Esophagus squamous epithelium (tissue), 4 donors: Measurements from ENCODE around the gene NRCAM.

Experiments
- POLR2A ChIP-seq, 4 donors: fragments of 450-650 bp; IDR thresholded peaks; one replicate each; pipeline ENCODE4 v1.6.1; 2017; ENCODE audit warnings: antibody characterized with exemption in 4 of 4, mild to moderate bottlenecking in 4 of 4, moderate library complexity in 3 of 4
- TF ChIP-seq, protein P1 (sequence below), 6 experiments: fragments of 450-650 bp in 4 of 6; fragments of 200-600 bp in 2 of 6; sonication (generic) in 2 of 6; IDR thresholded peaks; one replicate each; pipeline ENCODE4 v1.5.1; 2016 to 2019; ENCODE audit warnings: antibody characterized with exemption in 6 of 6, mild to moderate bottlenecking in 4 of 6, moderate library complexity in 4 of 6

DNA sequence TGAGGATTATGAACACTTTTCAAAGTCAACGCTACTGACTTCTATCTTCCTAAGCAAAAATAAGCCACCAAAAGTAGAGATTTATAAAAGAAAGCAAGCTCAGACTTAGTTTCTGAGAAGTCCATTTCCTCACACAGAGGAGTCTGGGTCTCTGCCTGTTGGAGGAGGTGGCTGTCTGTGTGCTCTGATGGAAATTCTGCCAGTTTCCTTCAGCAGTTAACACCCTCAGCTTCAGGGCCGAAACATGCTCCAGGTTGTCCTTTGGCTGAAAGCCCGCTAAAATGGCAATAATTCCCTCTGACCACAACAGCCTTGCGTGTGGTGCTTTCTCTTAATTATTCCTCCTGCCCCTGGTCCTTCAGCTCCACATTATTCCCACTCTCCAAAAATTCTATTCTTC, 198.3 kb downstream of the NRCAM start:
- TF ChIP-seq, protein P1, sequence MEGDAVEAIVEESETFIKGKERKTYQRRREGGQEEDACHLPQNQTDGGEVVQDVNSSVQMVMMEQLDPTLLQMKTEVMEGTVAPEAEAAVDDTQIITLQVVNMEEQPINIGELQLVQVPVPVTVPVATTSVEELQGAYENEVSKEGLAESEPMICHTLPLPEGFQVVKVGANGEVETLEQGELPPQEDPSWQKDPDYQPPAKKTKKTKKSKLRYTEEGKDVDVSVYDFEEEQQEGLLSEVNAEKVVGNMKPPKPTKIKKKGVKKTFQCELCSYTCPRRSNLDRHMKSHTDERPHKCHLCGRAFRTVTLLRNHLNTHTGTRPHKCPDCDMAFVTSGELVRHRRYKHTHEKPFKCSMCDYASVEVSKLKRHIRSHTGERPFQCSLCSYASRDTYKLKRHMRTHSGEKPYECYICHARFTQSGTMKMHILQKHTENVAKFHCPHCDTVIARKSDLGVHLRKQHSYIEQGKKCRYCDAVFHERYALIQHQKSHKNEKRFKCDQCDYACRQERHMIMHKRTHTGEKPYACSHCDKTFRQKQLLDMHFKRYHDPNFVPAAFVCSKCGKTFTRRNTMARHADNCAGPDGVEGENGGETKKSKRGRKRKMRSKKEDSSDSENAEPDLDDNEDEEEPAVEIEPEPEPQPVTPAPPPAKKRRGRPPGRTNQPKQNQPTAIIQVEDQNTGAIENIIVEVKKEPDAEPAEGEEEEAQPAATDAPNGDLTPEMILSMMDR (IDR thresholded peaks at IDR 0.05): no peak
- TF ChIP-seq POLR2A (IDR thresholded peaks at IDR 0.05): no peak
